Neutrophil (primary cell): ENCODE measurements around the gene ZMYND12.

Experiments used
- H3K27ac ChIP-seq: fragments of 200-600 bp; sonication (generic); 2 replicates; pipeline ENCODE4 v1.5.1; 2016; ENCODE audit warnings: mild to moderate bottlenecking, moderate library complexity
- H3K27me3 ChIP-seq: fragments of 200-600 bp; sonication (generic); 2 replicates; pipeline ENCODE4 v1.6.0; 2016; ENCODE audit warnings: mild to moderate bottlenecking
- H3K36me3 ChIP-seq: fragments of 200-600 bp; sonication (generic); 2 replicates; pipeline ENCODE4 v1.5.1; 2017
- H3K4me1 ChIP-seq, 2 experiments: fragments of 200-600 bp in 1 of 2; sonication (generic) in 1 of 2; 1 replicate in 1 of 2; 2 replicates in 1 of 2; pipeline versions ENCODE4 v1.5.1 to v1.6.1; 2013 to 2016; ENCODE audit warnings: low read depth in 1 of 2, low read length in 1 of 2, mild to moderate bottlenecking in 1 of 2, moderate library complexity in 1 of 2; ENCODE audit not compliant: control insufficient read depth in 1 of 2, insufficient read depth in 1 of 2
- H3K4me3 ChIP-seq, 2 experiments: fragments of 200-600 bp in 1 of 2; sonication (generic) in 1 of 2; 1 replicate in 1 of 2; 2 replicates in 1 of 2; pipeline ENCODE4 v1.5.1; 2013 to 2016; ENCODE audit warnings: low read depth in 1 of 2, low read length in 1 of 2, mild to moderate bottlenecking in 1 of 2, moderate library complexity in 1 of 2
- H3K9me3 ChIP-seq: fragments of 200-600 bp; sonication (generic); 2 replicates; pipeline ENCODE4 v1.5.1; 2016
- CTCF ChIP-seq: fragments of 200-600 bp; sonication (generic); IDR thresholded peaks from 2 replicates; pipeline ENCODE4 v1.5.1; 2016; ENCODE audit warnings: antibody characterized with exemption

The ZMYND12 gene

GRCh38 chr1:42417166-42417565, 38.7 kb downstream of the ZMYND12 start:
- Histone ChIP-seq H3K27ac (no peak overlapping the region), H3K4me1 (no peaks in the 10 kb centered on the region), H3K4me3 (no peak overlapping the region), H3K36me3 (no peaks in the 10 kb centered on the region), H3K27me3 (peaks cover 4% of the 10 kb centered on the region), H3K9me3 (no peaks in the 10 kb centered on the region)
- no peak for TF ChIP-seq CTCF

GRCh38 chr1:42414551-42415496, 41.0 kb downstream of the ZMYND12 start:
- TF ChIP-seq CTCF, result no peak
- Histone ChIP-seq H3K9me3 (no peaks in the 10 kb centered on the region), H3K27me3 (peaks cover 5% of the 10 kb centered on the region), H3K36me3 (no peaks in the 10 kb centered on the region), H3K27ac (no peak overlapping the region), H3K4me1 (no peaks in the 10 kb centered on the region), H3K4me3 (no peak overlapping the region)

- H3K4me1 ChIP-seq, result no peaks in the 10 kb centered on the region
- H3K4me3 ChIP-seq, result no peak overlapping the region
- H3K36me3 ChIP-seq, result no peaks in the 10 kb centered on the region
- no peak for TF ChIP-seq CTCF
- no peaks in the 10 kb centered on the region for H3K9me3 ChIP-seq
- H3K27me3 ChIP-seq, result peaks cover 7% of the 10 kb centered on the region
- no peak overlapping the region for H3K27ac ChIP-seq
Observed at GRCh38 chr1:42403880-42404400, 51.9 kb downstream of the ZMYND12 start.

GRCh38 chr1:42399315-42400100, 56.3 kb downstream of the ZMYND12 start:
- Histone ChIP-seq H3K36me3 (no peaks in the 10 kb centered on the region), H3K27ac (no peak overlapping the region), H3K4me3 (no peak overlapping the region), H3K9me3 (no peaks in the 10 kb centered on the region), H3K27me3 (no peaks in the 10 kb centered on the region), H3K4me1 (no peaks in the 10 kb centered on the region)
- TF ChIP-seq CTCF, result no peak

GRCh38 chr1:42392967-42393848, 62.6 kb downstream of the ZMYND12 start:
- peaks cover 5% of the 10 kb centered on the region for H3K27me3 ChIP-seq

More at GRCh38 chr1:42392967-42393848, 62.6 kb downstream of the ZMYND12 start:
- no peaks in the 10 kb centered on the region for H3K36me3 ChIP-seq
- no peak for TF ChIP-seq CTCF
- H3K4me1 ChIP-seq, result no peaks in the 10 kb centered on the region
- no peaks in the 10 kb centered on the region for H3K9me3 ChIP-seq
- no peak overlapping the region for H3K27ac ChIP-seq
- no peak overlapping the region for H3K4me3 ChIP-seq
